H1 (cell line): ENCODE measurements around the gene OR5F1. TPM values are rescaled to one million over a fixed set of nuclear protein-coding genes. Genes with fewer than 3 reads are reported as not detected.

Experiments
- CTCF ChIA-PET: fragments of 300-600 bp; sonication (Branson Sonifier 250); formaldehyde crosslinking; loops from one replicate; lab custom pipeline; 2021; ENCODE audit not compliant: partially characterized antibody; lab: Charles Lee
- POLR2A ChIA-PET: fragments of 300-600 bp; sonication (Branson Sonifier 250); formaldehyde crosslinking; loops from one replicate; lab custom pipeline; 2021; ENCODE audit warnings: inconsistent platforms; ENCODE audit not compliant: partially characterized antibody; lab: Charles Lee
- DNase-seq, 2 experiments: peaks; one replicate each; pipeline versions ENCODE4 v3.0.0 to v3.0.0-alpha.2; 2010 to 2022; ENCODE audit warnings: low spot score in 2 of 2, low read depth in 1 of 2, mixed read lengths in 1 of 2
- FAIRE-seq: peaks from 2 replicates; lab custom pipeline; 2011; peaks lifted over from hg19 to GRCh38; lab: Jason Lieb, UNC
- H2AFZ ChIP-seq: 2 replicates; pipeline ENCODE4 v1.8.1; 2012; ENCODE audit warnings: low read length, inconsistent platforms
- H2AK5ac ChIP-seq: 2 replicates; pipeline ENCODE4 v1.6.1; 2013; ENCODE audit warnings: low read depth, low read length
- H2BK120ac ChIP-seq: replicated peaks from 2 replicates; pipeline ENCODE3; 2013; ENCODE audit warnings: low read depth, low read length, inconsistent platforms
- H2BK12ac ChIP-seq: 2 replicates; pipeline ENCODE4 v1.6.1; 2013; ENCODE audit warnings: low read depth, low read length
- H2BK15ac ChIP-seq: 2 replicates; pipeline ENCODE4 v1.6.1; 2013; ENCODE audit warnings: low read length
- H2BK20ac ChIP-seq: 2 replicates; pipeline ENCODE4 v1.6.1; 2013; ENCODE audit warnings: low read length
- H2BK5ac ChIP-seq: 2 replicates; pipeline ENCODE4 v1.6.1; 2013; ENCODE audit warnings: low read depth, low read length
- H3K14ac ChIP-seq: 2 replicates; pipeline ENCODE4 v1.6.1; 2013; ENCODE audit warnings: inconsistent platforms; ENCODE audit not compliant: insufficient read length
- H3K18ac ChIP-seq: 2 replicates; pipeline ENCODE4 v1.6.1; 2013; ENCODE audit warnings: low read length; ENCODE audit errors: extremely low read depth
- H3K23ac ChIP-seq: 2 replicates; pipeline ENCODE4 v1.6.1; 2013; ENCODE audit warnings: inconsistent platforms; ENCODE audit not compliant: insufficient read length
- H3K23me2 ChIP-seq: 2 replicates; pipeline ENCODE4 v1.6.1; 2013; ENCODE audit warnings: low read depth, low read length
- H3K27ac ChIP-seq: 2 replicates; pipeline ENCODE4 v1.6.1; 2011; ENCODE audit warnings: low read depth, low read length, inconsistent platforms
- H3K27me3 ChIP-seq, 4 experiments: replicated peaks in 1 of 4; 1 replicate in 1 of 4; 2 replicates in 3 of 4; pipeline versions ENCODE4 v1.6.1 to v1.8.1; 2011 to 2013; ENCODE audit warnings: low read length in 3 of 4, mild to moderate bottlenecking in 3 of 4, inconsistent platforms in 2 of 4, mixed read lengths in 2 of 4, moderate library complexity in 1 of 4; ENCODE audit not compliant: control insufficient read depth in 3 of 4, insufficient read depth in 3 of 4; ENCODE audit errors: extremely low read depth in 1 of 4
- H3K36me3 ChIP-seq, 4 experiments: 2 replicates each; pipeline versions ENCODE4 v1.6.1 to v1.8.1; 2011 to 2013; ENCODE audit warnings: mild to moderate bottlenecking in 4 of 4, low read length in 3 of 4, moderate library complexity in 2 of 4, control low read depth in 1 of 4, inconsistent platforms in 1 of 4; ENCODE audit not compliant: insufficient read depth in 4 of 4, control insufficient read depth in 2 of 4
- H3K4ac ChIP-seq: replicated peaks from 2 replicates; pipeline ENCODE3; 2013; ENCODE audit warnings: low read length, low read depth, mixed read lengths, inconsistent platforms; ENCODE audit not compliant: insufficient read length
- H3K4me1 ChIP-seq, 4 experiments: replicated peaks in 1 of 4; 1 replicate in 1 of 4; 2 replicates in 3 of 4; pipeline versions ENCODE4 v1.6.1 to v1.8.1; 2011 to 2013; ENCODE audit warnings: low read length in 3 of 4, inconsistent platforms in 2 of 4, mixed read lengths in 1 of 4; ENCODE audit not compliant: insufficient read depth in 4 of 4, control insufficient read depth in 3 of 4
- H3K4me2 ChIP-seq, 2 experiments: 2 replicates each; pipeline versions ENCODE4 v1.6.1 to v1.8.1; 2011 to 2013; ENCODE audit warnings: low read depth in 2 of 2, low read length in 2 of 2, control low read depth in 1 of 2, inconsistent platforms in 1 of 2, mild to moderate bottlenecking in 1 of 2; ENCODE audit not compliant: insufficient read depth in 1 of 2
- H3K4me3 ChIP-seq, 4 experiments: fragments of 200-600, 300-600 bp in 1 of 4; sonication (generic), shearing (Covaris generic), sonication (Bioruptor Twin) in 1 of 4; 2 replicates each; pipeline versions ENCODE4 v1.5.1 to v1.8.1; 2011 to 2016; ENCODE audit warnings: low read length in 4 of 4, low read depth in 3 of 4, control low read depth in 2 of 4, inconsistent platforms in 2 of 4, mild to moderate bottlenecking in 2 of 4, mixed read lengths in 1 of 4, moderate library complexity in 1 of 4; ENCODE audit not compliant: insufficient read depth in 2 of 4; ENCODE audit errors: extremely low read depth in 1 of 4
- H3K56ac ChIP-seq: replicated peaks from 2 replicates; pipeline ENCODE3; 2013; ENCODE audit warnings: low read depth, mild to moderate bottlenecking, mixed read lengths, low read length, inconsistent platforms; ENCODE audit not compliant: insufficient read length
- H3K79me1 ChIP-seq: 2 replicates; pipeline ENCODE4 v1.6.1; 2013; ENCODE audit warnings: low read depth, low read length, control low read depth
- H3K79me2 ChIP-seq, 2 experiments: 2 replicates each; pipeline versions ENCODE4 v1.6.1 to v1.8.1; 2012 to 2013; ENCODE audit warnings: low read length in 2 of 2, mild to moderate bottlenecking in 2 of 2, inconsistent platforms in 1 of 2; ENCODE audit not compliant: insufficient read depth in 2 of 2, control insufficient read depth in 1 of 2
- H3K9ac ChIP-seq, 4 experiments: replicated peaks in 1 of 4; 1 replicate in 1 of 4; 2 replicates in 3 of 4; pipeline versions ENCODE4 v1.6.1 to v1.8.1; 2011 to 2013; ENCODE audit warnings: low read depth in 3 of 4, low read length in 3 of 4, control low read depth in 2 of 4, mild to moderate bottlenecking in 2 of 4, moderate library complexity in 2 of 4, inconsistent platforms in 1 of 4; ENCODE audit errors: extremely low read depth in 1 of 4
- H3K9me3 ChIP-seq, 2 experiments: 2 replicates each; pipeline versions ENCODE4 v1.6.1 to v1.8.1; 2012 to 2013; ENCODE audit warnings: mild to moderate bottlenecking in 2 of 2, moderate library complexity in 2 of 2, control low read depth in 1 of 2, inconsistent platforms in 1 of 2, low read depth in 1 of 2, low read length in 1 of 2, mixed read lengths in 1 of 2; ENCODE audit not compliant: insufficient read depth in 2 of 2
- H4K20me1 ChIP-seq, 2 experiments: replicated peaks in 1 of 2; 2 replicates each; pipeline versions ENCODE3 to v1.8.1; 2011 to 2013; ENCODE audit warnings: inconsistent platforms in 2 of 2, low read length in 2 of 2, mild to moderate bottlenecking in 1 of 2; ENCODE audit not compliant: insufficient read depth in 2 of 2, control insufficient read depth in 1 of 2
- H4K5ac ChIP-seq: 2 replicates; pipeline ENCODE4 v1.6.1; 2013; ENCODE audit warnings: low read length, low read depth, mixed read lengths, inconsistent platforms; ENCODE audit not compliant: insufficient read length
- H4K8ac ChIP-seq: 2 replicates; pipeline ENCODE4 v1.8.0; 2013; ENCODE audit warnings: mild to moderate bottlenecking, moderate library complexity, low read length, inconsistent platforms; ENCODE audit not compliant: insufficient read depth; ENCODE audit errors: extremely low read depth
- H4K91ac ChIP-seq: replicated peaks from 2 replicates; pipeline ENCODE3; 2013; ENCODE audit warnings: low read length, mixed read lengths, inconsistent platforms; ENCODE audit not compliant: insufficient read length
- CBX5 ChIP-seq: fragments of 300-800, 300-1000 bp; sonication (generic); IDR thresholded peaks from 2 replicates; pipeline ENCODE4 v1.7.1; 2016; ENCODE audit warnings: antibody characterized with exemption, low read length, low read depth
- CREB1 ChIP-seq: IDR thresholded peaks from 2 replicates; pipeline ENCODE4 v1.6.1; 2012; ENCODE audit warnings: inconsistent platforms
- CTBP2 ChIP-seq: IDR thresholded peaks from 2 replicates; pipeline ENCODE4 v1.7.0; 2011; ENCODE audit warnings: borderline replicate concordance, mild to moderate bottlenecking, moderate library complexity, mixed read lengths, low read length; ENCODE audit not compliant: insufficient read depth, insufficient read length
- EZH2 ChIP-seq: fragments of 200-600 bp; sonication (generic); IDR thresholded peaks from 2 replicates; pipeline ENCODE4 v1.7.1; 2012; ENCODE audit warnings: low read depth, mild to moderate bottlenecking, moderate library complexity, low read length, inconsistent platforms; ENCODE audit not compliant: severe bottlenecking
- JUND ChIP-seq: IDR thresholded peaks from 2 replicates; pipeline ENCODE4 v1.6.1; 2011; ENCODE audit warnings: mild to moderate bottlenecking, improper control_type of control experiment, low read length
- MAFK ChIP-seq: IDR thresholded peaks from 2 replicates; pipeline ENCODE4 v1.6.1; 2012; ENCODE audit warnings: low read depth, mild to moderate bottlenecking, improper control_type of control experiment, low read length
- POU5F1 ChIP-seq: IDR thresholded peaks from 2 replicates; pipeline ENCODE4 v1.6.1; 2011; ENCODE audit warnings: low read depth, mild to moderate bottlenecking, low read length, moderate library complexity
- RFX5 ChIP-seq: IDR thresholded peaks from 2 replicates; pipeline ENCODE4 v1.6.1; 2011; ENCODE audit warnings: low read depth, low read length, improper control_type of control experiment, borderline replicate concordance
- SAP30 ChIP-seq: fragments of 300-600 bp; sonication (generic); IDR thresholded peaks from 2 replicates; pipeline ENCODE4 v1.7.1; 2012; ENCODE audit warnings: low read length, moderate library complexity, mild to moderate bottlenecking, inconsistent platforms; ENCODE audit not compliant: insufficient read depth, insufficient replicate concordance
- SIX5 ChIP-seq: IDR thresholded peaks from 2 replicates; pipeline ENCODE4 v1.6.1; 2011; ENCODE audit warnings: mild to moderate bottlenecking, low read depth, low read length
- TAF7 ChIP-seq: optimal IDR thresholded peaks from 2 replicates; pipeline ENCODE3; 2011; ENCODE audit warnings: low read depth, mild to moderate bottlenecking, inconsistent platforms, low read length, moderate library complexity, borderline replicate concordance
- TCF12 ChIP-seq: IDR thresholded peaks from 2 replicates; pipeline ENCODE4 v1.6.1; 2011; ENCODE audit warnings: low read depth, mild to moderate bottlenecking, low read length
- ZNF274 ChIP-seq: IDR thresholded peaks from 2 replicates; pipeline ENCODE4 v1.7.0; 2012; ENCODE audit warnings: low read length, borderline replicate concordance; ENCODE audit errors: extremely low read depth
- whole genome bisulfite sequencing, 2 experiments: shearing (Covaris generic) in 1 of 2; methylation state at CpG; one replicate each; pipeline versions ENCODE4 v1.1.6 to v1.1.7; 2013 to 2015; ENCODE audit warnings: low lambda C conversion rate in 2 of 2, mixed read lengths in 2 of 2, inconsistent platforms in 1 of 2, low coverage in 1 of 2, missing lambda C conversion rate in 1 of 2; ENCODE audit not compliant: insufficient replicate concordance in 2 of 2, insufficient coverage in 1 of 2, insufficient read length in 1 of 2; ENCODE audit errors: extremely low coverage in 1 of 2, missing lambda C conversion rate in 1 of 2; 5-methylcytosine and 5-hydroxymethylcytosine counted together
- polyA plus RNA-seq, 7 experiments: library from polyadenylated mRNA; depleted of rRNA in 3 of 7; stranded (reverse) in 5 of 7; unstranded in 2 of 7; fragments of >200 nt in 5 of 7; fragments of 200-250 nt in 2 of 7; gene quantifications; 1 replicate in 5 of 7; 2 replicates in 1 of 7; 4 replicates in 1 of 7; pipeline versions ENCODE4 v1.2.1 to v1.2.3, GENCODE V29; 2011 to 2013; ENCODE audit warnings: missing spikeins in 2 of 7, mixed read lengths in 2 of 7
- total RNA-seq: library from RNA; stranded (reverse); fragmentation: NEBNext Ultra II Directional; extraction: Animal tissue kit (Norgen Biotek cat#: 25700); gene quantifications from 2 replicates; pipeline ENCODE4 v1.2.1, GENCODE V29; 2021

The OR5F1 gene
- total and polyA plus RNA-seq, 2 of the 8 experiments (the other 6 are each of a cell fraction or from before 2014, with no cell fraction given) = not detected

GRCh38 chr11:55966391-55966790 is 28.0 kb downstream of the OR5F1 start:
- H4K8ac ChIP-seq = no peak overlapping the region
- no peak overlapping the region for H4K91ac ChIP-seq
- ChIA-PET CTCF (no interaction called here), POLR2A (no interaction called here)
- DNase-seq (no peak), FAIRE-seq (no peak)
- no peak overlapping the region for H2BK15ac ChIP-seq
- no peak overlapping the region for H3K18ac ChIP-seq
- no peak overlapping the region for H3K27ac ChIP-seq
- no peaks in the 10 kb centered on the region for H4K20me1 ChIP-seq
- no peak overlapping the region for H2BK120ac ChIP-seq
- no peaks in the 10 kb centered on the region for H3K36me3 ChIP-seq
- no peaks in the 10 kb centered on the region for H3K79me1 ChIP-seq
- H2BK20ac ChIP-seq = no peak overlapping the region
- TF ChIP-seq CTBP2 (no peak), MAFK (no peak), CREB1 (no peak), JUND (no peak), TAF7 (no peak), TCF12 (no peak), SIX5 (no peak), SAP30 (no peak), EZH2 (no peak), CBX5 (no peak), RFX5 (no peak), ZNF274 (no peak), POU5F1 (no peak)
- no peaks in the 10 kb centered on the region for H3K4me1 ChIP-seq
- peak overlapping the region; percentile 23; the same call in 1 of the 2 replicates for H2AFZ ChIP-seq
- H3K14ac ChIP-seq = no peak overlapping the region
- H3K23me2 ChIP-seq = no peaks in the 10 kb centered on the region
- no peak overlapping the region for H3K4me2 ChIP-seq
- H3K4me3 ChIP-seq = no peak overlapping the region
- H3K4ac ChIP-seq = no peak overlapping the region
- H4K5ac ChIP-seq = no peak overlapping the region
- H3K23ac ChIP-seq = no peak overlapping the region
- H3K9me3 ChIP-seq = no peaks in the 10 kb centered on the region
- no peak overlapping the region for H2BK5ac ChIP-seq
- no peak overlapping the region for H2BK12ac ChIP-seq
- no peaks in the 10 kb centered on the region for H3K27me3 ChIP-seq
- H3K79me2 ChIP-seq = no peaks in the 10 kb centered on the region
- no peak overlapping the region for H3K56ac ChIP-seq
- no peak overlapping the region for H3K9ac ChIP-seq
- 80% methylated on average over 2 of the region's 2 CpGs; no CpG with 5 or more reads in 1 of the 2 experiments for WGBS, 2 experiments
- H2AK5ac ChIP-seq = no peak overlapping the region
